ENCODE measurements around the gene KCNIP3.

- TF ChIP-seq EZH2 (IDR thresholded peaks at IDR 0.05; ENCODE audit: insufficient read depth, low read length), result no peak
- TF ChIP-seq, protein P1, sequence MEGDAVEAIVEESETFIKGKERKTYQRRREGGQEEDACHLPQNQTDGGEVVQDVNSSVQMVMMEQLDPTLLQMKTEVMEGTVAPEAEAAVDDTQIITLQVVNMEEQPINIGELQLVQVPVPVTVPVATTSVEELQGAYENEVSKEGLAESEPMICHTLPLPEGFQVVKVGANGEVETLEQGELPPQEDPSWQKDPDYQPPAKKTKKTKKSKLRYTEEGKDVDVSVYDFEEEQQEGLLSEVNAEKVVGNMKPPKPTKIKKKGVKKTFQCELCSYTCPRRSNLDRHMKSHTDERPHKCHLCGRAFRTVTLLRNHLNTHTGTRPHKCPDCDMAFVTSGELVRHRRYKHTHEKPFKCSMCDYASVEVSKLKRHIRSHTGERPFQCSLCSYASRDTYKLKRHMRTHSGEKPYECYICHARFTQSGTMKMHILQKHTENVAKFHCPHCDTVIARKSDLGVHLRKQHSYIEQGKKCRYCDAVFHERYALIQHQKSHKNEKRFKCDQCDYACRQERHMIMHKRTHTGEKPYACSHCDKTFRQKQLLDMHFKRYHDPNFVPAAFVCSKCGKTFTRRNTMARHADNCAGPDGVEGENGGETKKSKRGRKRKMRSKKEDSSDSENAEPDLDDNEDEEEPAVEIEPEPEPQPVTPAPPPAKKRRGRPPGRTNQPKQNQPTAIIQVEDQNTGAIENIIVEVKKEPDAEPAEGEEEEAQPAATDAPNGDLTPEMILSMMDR (IDR thresholded peaks at IDR 0.05; ENCODE audit: insufficient read depth, low read depth, low read length), result no peak
Measured at GRCh38 chr2:95265182-95265581, 32.0 kb upstream of the KCNIP3 start.

Data from astrocyte (in vitro differentiated cells and primary cell).